GM19023 (cell line): ENCODE measurements around the gene AMOTL2.

Experiments
- ATAC-seq: cut with Tn5 transposase; IDR thresholded peaks from one replicate; pipeline ENCODE4 v1.9.1; 2021; ENCODE audit warnings: mild to moderate bottlenecking, moderate library complexity; ENCODE audit not compliant: unreplicated experiment

AMOTL2 gene

GRCh38 chr3:134337071-134337482 lies 37.2 kb downstream of the AMOTL2 start:
- no peak for ATAC-seq

DNA sequence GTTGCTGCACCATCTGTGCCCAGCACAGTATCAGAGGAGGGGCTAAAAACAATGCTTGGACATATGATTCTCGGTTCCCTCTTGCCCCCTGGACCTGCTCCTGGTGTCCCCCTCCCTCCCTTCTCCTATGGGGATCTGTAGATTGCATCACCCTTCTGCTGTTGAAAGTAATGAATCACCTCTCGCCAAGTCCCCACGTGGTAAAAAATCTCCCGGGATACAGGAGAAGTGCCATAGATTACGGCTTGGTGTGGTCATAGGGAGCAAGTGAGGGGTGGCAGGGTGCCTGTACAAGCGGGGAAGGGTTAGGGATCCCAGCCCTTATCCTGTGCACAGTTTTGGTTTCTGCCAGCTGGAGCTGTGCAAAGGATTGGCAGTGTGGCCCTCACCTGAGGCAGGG lies 37.7 kb downstream of the AMOTL2 start:
- no peak for ATAC-seq

GRCh38 chr3:134334901-134335280 lies 39.4 kb downstream of the AMOTL2 start:
- ATAC-seq, result no peak

DNA sequence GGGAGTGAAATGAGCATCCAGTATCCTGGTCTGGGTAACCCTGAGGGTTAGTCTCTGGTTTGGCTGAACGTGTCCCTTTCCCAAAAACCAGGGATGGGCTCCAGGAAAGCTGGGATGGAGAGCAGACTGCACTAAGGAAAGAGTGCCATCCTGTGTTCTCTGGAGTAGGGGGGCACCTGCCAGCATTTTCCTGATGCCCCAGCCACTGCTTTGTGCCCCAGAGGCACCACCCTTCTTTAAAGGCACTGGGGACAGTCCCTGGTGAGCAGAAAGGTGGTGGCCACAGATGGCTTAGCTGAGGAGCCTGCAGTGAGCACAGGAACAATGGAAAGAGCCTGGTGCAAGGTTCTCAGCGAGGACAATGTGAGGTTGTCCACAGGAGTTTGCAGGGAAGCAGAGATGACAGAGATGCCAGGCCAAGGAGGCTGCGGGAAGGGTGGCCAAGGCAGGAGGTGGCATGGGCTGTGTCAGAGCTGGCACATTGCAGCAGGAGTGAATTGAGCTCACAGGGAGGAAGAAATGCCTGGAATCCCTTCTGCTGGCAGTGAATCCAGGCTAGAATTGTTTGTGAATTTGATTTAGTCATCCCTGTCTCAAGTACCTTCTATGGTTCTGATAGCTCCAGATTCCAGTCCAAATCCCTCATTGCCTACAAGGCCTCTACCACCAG lies 39.9 kb downstream of the AMOTL2 start:
- no peak for ATAC-seq

DNA sequence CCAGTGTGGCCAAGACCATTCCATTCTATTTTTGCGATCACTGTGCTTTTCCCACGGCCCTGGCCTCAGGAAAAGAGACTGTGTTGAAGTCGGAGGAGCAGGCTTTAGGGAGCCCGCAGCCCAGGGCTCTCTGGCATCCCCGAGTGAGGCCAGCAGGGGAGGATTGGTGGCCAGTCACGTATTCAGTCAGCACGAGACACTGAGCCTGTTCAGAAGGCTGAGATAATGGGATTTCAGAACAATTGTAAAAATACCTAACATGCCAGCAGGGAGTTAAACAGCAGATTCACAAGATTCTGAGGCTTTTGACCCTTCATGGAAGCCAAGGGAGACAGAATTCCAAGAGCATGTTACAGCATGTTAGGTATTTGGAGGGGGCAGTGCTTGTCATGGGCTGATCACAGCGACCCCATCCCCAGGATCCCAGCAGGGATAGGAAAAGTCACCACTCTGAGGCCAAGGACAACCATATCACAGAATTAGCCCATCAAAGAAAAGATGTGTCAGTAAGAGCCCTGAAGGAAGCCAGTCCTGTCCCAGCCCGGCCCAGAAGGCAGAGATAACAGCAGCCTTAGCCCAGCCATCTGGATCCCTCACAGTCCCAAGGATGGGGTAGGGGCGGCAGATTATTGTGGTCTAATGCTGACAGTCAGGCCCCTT lies 40.6 kb downstream of the AMOTL2 start:
- ATAC-seq, result no peak

GRCh38 chr3:134332344-134332743 lies 41.9 kb downstream of the AMOTL2 start:
- ATAC-seq, result no peak

- ATAC-seq, result no peak
These were observed 42.4 kb downstream of the AMOTL2 start for GRCh38 chr3:134331811-134332199.

DNA sequence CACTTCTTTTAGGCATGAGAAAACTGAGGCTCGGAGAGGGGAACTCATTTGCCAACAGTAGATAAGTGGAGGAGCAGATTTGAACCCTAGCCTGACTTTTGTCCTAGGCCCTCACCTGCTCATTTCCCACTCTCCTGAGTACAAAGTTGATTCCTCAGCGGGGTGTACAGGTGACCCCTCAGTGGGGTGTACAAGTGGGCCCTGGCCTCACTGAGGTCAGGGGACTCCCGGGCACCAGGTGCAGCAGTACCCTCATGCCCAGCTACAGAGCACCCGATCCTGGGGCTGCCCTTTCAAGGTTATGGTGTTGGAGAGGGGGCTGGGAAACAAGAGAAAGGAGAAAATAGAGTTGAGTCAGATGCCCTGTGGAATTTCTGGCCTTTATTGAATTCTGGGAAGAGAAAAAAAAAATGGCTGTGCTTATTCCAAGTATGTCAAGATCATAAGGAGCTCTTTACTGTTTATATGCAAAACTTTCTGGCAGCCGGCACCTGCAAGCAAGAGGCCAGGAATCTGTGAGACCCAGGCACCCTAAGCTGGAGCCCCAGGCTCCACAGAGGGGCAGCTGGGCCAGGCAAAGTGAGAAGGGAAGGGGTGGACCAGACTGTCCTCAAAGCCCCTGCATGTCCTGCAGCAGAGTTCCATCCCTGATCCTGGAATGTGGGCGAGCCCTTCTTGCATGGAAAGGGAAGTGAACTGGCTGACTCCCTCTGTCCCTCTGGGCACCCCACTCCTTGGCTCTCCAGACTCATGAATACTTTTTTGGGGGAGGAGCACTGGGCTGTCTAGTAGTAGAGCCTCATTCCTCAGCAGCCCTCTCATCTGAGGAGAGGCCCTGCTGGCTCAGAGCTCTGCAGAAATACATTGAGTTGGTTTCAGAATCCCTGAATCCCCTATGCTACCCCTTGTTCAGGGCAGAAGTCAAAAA lies 43.1 kb downstream of the AMOTL2 start:
- no peak for ATAC-seq

DNA sequence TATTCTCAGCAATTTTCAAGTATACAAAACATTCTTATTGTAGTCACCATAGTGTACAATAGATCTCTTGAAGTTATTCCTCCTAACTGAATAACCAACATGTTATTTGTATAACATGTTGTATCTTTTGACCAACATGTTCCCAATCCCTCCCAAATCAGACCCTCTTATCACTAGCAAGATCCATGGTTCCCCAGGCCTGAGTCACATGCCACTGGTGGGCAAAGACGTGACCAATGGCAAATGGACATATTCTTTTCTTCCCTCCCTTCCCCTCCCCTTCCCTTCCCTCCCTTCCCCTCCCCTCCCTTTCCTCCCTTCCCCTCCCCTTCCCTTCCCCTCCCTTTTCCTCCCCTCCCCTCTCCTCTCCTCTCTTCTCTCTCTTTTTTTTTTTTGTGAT lies 45.4 kb downstream of the AMOTL2 start:
- no peak for ATAC-seq

- ATAC-seq, result no peak
These were observed 46.1 kb downstream of the AMOTL2 start for GRCh38 chr3:134328147-134328591.

DNA sequence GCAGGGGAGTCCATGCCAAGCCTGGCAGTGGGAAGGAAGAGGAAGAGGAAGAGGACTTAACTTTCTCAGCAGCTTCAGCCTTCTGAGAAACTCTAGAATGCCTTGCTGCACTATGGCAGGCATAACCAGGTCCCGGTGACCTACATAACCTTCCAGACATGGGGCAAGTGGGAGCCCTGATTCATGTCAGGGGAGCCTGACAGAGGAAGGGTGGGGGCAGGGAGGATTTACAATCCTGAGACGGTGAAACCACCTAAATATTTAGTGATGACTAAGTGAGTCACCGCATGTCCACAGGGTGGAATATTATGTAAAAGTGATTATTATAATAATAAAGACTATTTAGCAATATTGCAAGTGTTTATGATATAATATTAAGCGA lies 46.7 kb downstream of the AMOTL2 start:
- ATAC-seq, result no peak

DNA sequence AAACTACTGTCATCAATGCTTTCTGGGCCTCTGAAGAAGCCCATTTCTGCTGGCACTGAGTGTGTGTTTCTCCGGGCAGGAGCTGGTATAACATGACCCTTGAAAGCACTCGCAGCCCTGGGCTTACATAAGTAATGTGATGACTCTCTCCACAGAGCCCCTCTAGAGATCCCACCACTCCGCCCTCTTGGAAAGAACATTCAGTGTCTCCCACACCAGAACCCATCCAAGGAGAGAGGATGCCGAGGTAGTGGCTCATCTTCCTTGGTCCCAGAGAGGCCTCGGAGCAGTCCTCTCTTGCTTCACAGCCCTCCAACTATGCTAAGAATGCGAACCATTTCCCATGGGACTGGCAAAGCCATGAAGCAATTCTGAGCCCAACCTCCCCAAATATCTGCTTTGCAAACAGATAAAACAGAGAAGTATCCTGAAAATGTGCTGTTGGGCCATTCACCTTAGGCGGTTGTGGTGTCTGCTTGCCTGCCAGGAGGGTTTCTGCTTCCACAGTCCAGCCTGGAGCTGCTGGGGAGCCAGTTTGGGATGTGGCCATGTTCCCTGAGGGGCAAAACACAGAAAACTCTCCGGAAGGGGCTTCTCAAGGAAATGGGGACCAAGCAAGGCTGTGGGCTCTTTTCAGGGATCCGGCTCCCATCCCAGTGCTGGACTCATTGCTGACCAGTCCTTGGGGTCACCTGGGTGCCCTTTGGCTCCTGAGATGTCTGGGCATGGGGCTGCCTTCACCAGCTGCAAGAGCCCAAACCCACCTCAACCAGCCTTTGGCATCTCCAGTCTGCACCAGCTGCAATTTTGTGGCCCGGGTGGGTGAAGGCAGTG lies 47.3 kb downstream of the AMOTL2 start:
- no peak for ATAC-seq

DNA sequence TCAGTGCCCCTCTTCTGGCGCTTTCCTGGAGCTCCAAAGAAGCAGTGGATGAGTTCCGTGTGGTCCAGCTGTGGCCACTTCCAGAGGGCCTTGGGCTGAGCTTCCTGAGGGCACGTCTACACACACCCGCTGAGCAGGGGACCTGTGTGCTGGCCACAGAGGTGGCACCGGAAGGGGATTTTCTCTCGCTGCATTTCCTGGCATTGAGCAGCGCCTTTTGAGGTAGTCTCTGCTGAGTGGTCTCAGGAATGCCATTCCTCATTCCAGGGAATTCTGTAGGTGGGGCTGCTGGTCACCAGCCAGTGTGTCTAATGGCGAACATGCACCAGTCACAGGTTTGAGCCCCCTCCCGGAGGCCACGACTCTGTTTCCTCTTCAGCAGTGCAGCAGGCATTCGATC lies 48.1 kb downstream of the AMOTL2 start:
- ATAC-seq, result no peak

- ATAC-seq, result no peak
These were observed 48.5 kb downstream of the AMOTL2 start for GRCh38 chr3:134325706-134326105.

- no peak for ATAC-seq
These were observed 49.1 kb downstream of the AMOTL2 start for GRCh38 chr3:134325061-134325705.

DNA sequence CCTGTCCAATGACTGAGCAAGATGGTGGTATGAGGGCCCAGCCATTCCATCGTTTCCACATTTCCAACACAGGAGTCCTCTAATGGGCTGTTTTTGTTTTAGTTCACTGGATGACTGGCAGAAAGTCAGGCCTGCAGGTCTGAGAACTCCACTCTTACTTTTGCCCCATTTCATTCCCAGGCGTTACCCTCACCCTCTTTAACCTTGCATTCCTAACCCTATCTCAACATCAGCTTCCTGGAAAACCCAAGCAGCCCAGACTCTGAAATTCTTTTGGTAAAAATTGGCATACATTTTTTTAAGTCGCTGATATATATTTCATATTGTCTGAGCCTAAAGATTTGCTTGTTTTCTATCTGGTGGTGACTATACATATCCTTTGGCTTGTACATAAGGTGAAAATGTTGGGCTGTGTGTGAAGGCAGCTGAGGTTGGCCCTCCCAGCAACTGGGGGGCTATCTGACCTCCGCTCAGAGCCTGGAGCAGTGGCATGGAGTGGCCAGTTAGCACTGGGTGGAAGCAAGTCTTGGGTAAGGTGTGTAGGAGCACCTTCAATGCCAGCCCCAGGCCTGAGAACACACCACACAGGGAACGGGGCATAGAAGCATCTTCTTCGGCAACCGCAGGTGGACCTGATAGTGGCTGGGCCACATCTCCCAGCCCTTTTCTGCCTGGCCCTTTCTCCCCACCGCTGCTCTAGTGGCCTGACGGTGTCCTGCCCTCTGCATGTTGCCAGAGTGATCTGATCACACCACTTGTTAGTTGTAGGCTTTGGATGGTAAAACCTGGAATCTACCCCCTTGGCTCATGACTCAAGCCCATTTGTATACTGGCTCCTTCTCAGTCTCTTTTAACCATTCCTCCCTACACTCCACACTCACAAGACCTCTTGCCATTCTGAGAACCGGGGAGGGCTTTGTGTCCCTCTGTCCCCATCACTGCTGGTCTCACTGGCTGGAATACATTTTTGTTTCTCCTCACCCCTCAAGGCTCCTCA lies 50.0 kb downstream of the AMOTL2 start:
- ATAC-seq, result no peak

DNA sequence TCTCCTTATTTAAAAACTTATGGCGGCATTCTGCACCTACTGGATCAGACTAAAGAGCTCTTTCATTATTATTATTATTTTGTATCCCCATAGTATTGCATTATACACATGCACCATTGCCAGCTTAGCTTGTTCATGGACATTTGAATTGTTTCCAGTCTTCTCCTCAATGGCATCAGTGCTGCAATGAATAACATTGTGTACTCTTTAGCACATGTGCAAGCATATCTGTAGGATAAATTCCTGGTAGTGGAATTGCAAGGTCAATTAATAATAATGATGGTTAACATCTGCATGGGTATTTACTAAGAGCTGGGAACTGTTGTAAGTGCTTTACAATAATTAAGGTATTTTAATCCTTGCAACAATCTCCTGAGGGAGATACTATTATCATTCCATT lies 52.0 kb downstream of the AMOTL2 start:
- no peak for ATAC-seq

DNA sequence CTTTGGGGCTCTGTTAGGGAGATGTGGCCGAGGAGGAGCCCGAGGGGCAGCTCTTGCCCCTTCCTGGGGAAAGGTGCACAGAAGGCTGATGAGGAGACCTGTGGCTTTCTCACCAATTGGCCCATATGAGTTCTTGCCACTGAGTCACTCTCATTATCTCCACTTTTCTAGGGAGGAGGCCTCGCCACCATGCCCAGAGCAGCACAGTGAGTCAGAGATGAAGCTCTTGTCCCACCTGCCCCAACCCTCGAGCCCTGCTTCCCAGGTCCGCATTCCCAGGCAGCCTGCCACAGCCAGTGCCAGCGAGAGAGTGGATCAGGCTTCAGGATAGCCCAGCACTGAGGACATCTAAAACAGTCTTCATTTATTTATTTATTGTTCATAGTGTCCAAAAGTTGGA lies 53.5 kb downstream of the AMOTL2 start:
- ATAC-seq, result no peak

DNA sequence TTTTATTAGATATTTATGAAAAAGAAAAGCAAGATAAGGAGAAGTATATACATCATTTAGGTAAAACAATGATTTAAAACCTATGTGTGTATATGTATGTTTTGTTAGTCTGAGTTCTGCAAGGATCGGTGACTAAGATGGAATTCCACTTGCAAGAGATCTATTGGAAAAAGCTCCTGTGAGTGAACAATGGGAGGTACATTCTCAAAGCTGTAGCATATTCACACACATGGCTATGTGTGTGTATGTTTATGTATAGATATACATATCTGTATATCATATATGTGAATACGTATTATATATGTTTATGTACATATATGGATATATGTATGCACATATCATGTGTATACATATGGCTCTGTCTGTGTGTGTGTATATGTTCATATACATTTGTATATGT lies 54.3 kb downstream of the AMOTL2 start:
- no peak for ATAC-seq
